Upper lobe of left lung (tissue), 4 donors: ENCODE measurements around the gene PDE4D.

Source experiments
- CTCF ChIP-seq, 6 experiments: fragments of 450-650 bp in 4 of 6; fragments of 200-600 bp in 2 of 6; sonication (generic) in 2 of 6; IDR thresholded peaks; one replicate each; pipeline ENCODE4 v1.5.1; 2016 to 2019; ENCODE audit warnings: antibody characterized with exemption in 6 of 6
- EP300 ChIP-seq, 4 donors: sonication (generic); formaldehyde crosslinking; IDR thresholded peaks; one replicate each; pipeline ENCODE4 v1.5.1; 2017; ENCODE audit warnings: antibody characterized with exemption in 4 of 4, control low read depth in 2 of 4
- POLR2A ChIP-seq, 4 donors: fragments of 450-650 bp; IDR thresholded peaks; one replicate each; pipeline ENCODE4 v1.5.1; 2016 to 2017; ENCODE audit warnings: antibody characterized with exemption in 4 of 4, mild to moderate bottlenecking in 2 of 4
- POLR2AphosphoS5 ChIP-seq, 2 donors: sonication (generic); formaldehyde crosslinking; IDR thresholded peaks; one replicate each; pipeline ENCODE4 v1.5.1; 2017; ENCODE audit warnings: antibody characterized with exemption in 2 of 2

GRCh38 chr5:59357381-59357977 is 536.0 kb downstream of the PDE4D start:
- TF ChIP-seq POLR2A (IDR thresholded peaks at IDR 0.05) (no peak), CTCF (IDR thresholded peaks at IDR 0.05) (no peak), EP300 (IDR thresholded peaks at IDR 0.05) (peak in 1 of 4 donors; percentile 22), POLR2AphosphoS5 (IDR thresholded peaks at IDR 0.05) (no peak)
